ENCODE measurements around the gene HDAC7.
"Not testable (repeated sequence)": the region's sequence is repeated elsewhere in the genome, so short reads cannot be mapped to it uniquely, and the experiment has no call there.

Gene HDAC7

DNA sequence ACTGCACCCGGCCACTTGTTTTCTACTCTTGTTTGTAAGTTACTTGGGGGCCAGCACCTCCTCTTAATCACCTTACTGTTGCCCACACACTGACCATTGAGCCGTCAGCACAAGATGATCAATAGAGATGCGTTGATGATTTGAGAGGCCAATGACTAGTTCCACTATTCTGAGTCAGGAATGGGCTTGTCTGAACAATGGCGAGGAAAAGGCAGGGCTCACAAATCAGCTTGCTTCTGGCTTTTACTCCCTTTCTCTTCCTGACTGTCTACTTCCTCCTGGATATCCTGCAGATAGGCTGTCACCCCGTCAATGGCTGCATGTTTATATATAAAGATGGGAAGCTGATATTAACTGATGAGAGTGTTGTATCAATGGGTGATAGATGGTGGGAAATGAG, 29.1 kb upstream of the HDAC7 start:
- DNase-seq: no peak

GRCh38 chr12:47846294-47846996, 26.7 kb upstream of the HDAC7 start:
- no peak for DNase-seq

DNA sequence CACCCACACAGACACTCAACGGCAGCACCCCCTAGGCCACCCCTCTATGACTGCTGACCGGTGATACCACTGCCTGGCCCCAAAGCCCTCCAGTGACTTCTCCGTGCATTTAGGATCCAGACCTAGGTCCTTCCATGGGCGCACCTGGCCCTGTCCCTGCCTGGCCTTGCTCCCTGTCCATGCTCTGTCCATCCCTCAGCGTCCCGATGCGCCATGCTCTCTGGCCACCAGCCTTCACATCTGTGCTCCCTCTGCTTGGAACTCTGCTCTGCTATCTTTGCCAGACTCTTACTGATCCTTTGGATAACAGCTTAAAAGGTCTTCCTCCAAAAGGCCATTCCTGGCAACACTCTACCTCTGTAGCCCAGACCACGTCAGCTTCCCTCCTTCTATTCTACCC, 25.4 kb upstream of the HDAC7 start:
- no peak for DNase-seq

DNA sequence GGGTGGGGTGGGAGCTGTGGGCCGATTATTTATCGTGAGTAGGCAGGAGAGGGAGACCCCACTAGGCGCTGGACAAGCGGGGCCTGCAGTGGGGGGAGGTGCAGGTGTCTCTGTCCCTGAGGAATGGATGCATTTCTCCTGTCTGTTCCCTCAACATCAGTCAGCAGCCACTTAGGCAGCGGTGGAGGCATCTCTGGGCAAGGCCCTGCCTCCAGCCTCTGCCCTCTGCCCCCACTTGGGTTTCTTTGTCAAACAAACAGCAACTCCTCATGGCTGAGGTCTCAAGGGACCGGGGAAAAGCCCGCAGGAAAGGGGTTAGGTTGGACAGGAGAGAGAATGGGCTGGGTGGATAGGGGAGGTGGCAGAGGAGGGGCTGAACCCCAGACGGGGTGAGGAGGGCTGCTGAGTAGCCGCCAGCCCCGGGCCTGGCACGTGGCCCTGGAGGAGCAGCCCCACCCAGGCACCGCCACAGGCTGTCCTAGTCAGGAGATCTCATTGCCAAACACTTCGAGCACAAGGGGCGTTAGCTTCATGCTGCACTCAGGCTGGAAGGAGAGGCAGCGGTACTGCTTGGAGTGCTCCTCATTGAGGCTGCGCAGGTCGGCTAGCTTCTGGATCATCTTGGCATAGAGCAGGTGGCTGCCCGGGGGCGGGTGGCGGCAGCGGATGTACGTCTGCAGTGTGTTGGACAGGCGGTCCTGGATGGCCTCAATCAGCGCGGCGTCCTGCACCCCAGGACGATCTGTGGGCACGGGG, 24.7 kb upstream of the HDAC7 start:
- no peak for DNase-seq

- no peak for DNase-seq
Measured at GRCh38 chr12:47843226-47843980, 23.7 kb upstream of the HDAC7 start.

DNA sequence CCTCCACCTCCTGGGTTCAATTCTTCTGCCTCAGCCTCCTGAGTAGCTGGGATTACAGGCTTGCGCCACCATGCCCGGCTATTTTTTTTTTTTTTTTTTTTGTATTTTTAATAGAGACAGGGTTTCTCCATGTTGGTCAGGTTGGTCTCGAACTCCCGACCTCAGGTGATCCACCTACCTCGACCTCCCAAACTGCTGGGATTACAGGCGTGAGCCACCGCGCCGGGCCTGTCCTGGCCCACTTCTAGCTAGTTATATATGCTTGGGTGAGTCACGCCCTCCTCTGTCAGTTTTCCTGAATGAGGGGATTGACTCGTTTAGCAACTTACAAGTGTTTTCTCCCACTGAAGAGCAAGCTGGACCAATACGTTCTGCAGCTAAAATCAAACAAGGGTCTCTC, 22.8 kb upstream of the HDAC7 start:
- DNase-seq: not testable (repeated sequence)

- no peak for DNase-seq
Measured at GRCh38 chr12:47841910-47842309, 22.2 kb upstream of the HDAC7 start.

DNA sequence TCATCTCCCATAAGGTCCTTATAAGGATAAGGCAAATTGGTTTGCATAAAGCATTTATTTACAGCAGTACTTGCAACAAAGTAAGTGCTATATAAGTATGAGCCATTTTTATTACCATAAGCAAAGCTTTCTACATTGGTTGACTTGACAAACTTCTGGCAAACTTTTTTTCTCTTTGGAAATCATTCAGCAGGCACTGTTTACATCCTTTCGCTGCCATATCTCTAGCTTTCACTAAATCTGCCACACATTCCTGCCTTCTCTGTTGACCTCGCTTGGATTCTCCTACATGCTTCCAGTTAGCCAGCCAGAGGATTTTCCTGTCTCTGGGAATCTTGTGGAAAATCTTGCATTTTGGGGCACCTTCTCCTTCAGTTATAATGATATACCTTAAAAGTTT, 21.8 kb upstream of the HDAC7 start:
- no peak for DNase-seq

DNA sequence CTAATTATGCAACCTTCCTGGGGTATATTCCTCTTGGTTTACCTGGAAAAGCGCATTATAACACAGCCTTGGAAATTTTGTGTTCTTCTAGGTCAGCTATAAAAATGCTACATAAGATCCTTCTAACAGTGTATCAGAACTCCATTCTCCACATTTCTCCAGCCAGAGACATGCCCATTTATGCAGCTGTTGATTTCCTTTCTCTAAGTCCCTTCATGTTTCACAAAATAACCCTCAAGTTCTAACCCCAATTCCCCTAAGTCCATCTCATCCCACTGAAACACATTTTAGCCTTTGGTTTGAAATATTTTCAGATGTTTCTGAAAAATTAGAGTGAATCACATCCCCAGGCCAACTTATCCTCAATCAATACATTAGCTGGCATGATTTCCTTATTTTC, 20.9 kb upstream of the HDAC7 start:
- DNase-seq: no peak

DNA sequence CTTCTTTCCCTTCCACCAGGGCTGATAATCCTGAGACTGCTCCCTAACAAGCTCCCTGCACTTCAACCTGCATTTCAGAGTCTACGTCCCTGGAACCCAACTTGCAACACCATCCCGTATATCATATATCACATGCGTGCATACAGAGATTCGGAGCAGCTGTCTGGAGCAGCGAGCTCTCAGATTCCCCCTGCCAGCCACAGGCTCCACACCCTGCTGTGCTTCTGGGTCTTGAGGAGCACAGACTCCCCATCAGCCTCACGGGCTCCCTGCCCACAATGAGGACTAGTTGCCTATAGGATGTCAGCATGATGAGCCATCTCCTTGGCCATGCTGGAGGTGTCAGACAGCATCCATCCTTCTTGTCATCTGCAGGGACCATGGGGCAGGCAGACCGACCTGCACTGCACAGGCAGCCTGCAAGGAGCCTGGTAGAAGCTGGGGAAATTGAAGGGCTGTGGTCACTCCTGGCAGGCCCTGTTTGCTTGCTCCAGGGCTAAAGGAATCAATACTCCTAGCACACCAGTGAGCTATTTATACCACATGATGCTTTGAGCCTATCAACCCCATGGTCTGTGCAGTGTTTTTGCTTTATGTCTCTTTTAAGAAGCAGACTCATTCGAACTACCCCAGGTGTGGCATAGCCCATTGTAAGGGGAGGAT, 19.6 kb upstream of the HDAC7 start:
- DNase-seq: no peak

GRCh38 chr12:47838286-47838931, 18.7 kb upstream of the HDAC7 start:
- DNase-seq: peak; percentile 50

DNA sequence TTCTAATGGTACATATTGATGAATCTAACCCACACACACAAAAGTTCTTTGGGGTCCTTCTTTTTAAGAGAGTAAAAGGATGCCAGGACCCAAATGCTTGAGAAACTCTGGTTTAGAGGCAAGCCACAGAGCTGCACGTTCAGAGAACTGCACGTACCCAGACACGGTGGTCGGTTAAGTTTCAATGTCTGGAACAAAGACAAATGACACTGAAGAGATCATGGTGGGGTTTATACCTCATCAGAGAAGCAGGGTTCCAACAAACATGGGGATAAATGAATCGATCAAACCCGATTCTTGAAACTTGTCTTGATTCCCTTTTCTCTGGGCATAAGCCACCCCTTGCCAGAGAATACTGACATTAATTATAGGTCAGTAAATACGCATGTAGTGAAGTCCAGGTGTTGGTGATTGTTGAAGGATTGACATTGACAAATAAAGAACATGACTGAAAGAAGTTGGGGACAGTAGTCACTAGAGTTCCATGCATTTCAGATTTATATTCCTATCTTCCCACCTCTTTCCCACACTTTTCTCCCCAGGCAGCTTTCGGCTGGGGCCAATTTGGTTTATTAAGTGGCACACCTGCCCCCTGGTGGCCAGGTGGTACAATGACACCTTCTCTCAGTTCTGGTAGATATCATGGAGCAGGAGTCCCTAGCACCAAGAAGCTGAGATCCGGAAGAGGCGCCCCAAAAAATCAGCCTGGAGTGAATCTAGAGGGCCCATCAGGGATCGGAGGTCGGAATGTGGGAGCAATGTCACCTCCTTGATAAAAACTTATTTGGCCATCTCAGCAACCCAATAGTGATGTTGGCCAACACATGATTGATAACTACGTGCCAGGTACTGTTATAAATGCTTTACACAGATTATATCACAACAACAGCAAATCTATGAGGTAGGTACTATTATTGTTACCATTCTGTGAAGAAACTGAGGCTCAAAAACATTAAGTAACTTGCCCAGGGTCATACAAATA, 17.8 kb upstream of the HDAC7 start:
- peak; percentile 70 for DNase-seq

DNA sequence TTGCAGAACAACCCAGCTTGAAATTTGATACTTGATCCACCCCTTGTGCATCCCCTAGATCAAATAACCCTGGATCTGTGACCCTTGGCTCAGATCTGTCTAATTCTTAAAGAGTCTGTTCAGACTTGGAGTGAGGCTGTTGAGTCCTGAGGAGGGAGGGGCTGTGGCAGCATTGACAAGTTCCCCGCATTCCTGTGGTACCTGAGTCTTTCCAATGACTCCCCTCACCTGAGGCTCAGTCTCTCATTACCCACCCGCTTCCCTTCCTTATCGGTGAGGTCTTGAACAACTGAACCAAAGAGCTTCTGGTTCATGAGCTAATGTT, 16.1 kb upstream of the HDAC7 start:
- DNase-seq: no peak

GRCh38 chr12:47835006-47835830, 15.5 kb upstream of the HDAC7 start:
- DNase-seq: no peak

- no peak for DNase-seq
Measured at GRCh38 chr12:47834199-47834903, 14.6 kb upstream of the HDAC7 start.

- DNase-seq: no peak
Measured at GRCh38 chr12:47833591-47834012, 13.9 kb upstream of the HDAC7 start.

GRCh38 chr12:47832263-47832933, 12.7 kb upstream of the HDAC7 start:
- DNase-seq: peak; percentile 53

DNA sequence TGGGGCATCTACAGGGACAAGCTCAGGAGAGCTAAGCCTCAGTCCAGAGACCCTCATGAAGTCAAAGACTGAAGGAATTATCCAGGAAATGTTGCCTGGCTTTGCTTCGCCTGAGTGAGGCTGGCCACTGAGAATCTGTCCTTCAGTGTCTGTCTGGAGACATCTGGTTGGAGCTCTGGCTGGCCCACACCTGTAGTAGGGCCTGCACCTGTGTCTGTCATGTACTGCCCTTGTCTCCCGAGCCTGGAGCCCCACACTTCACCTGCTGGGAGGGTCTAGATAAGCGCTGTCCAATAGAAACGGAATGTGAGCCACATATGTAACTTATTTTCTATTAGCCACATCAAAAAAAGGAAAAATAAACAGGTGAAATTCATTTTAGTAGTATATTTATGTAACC, 9.9 kb upstream of the HDAC7 start:
- no peak for DNase-seq

DNA sequence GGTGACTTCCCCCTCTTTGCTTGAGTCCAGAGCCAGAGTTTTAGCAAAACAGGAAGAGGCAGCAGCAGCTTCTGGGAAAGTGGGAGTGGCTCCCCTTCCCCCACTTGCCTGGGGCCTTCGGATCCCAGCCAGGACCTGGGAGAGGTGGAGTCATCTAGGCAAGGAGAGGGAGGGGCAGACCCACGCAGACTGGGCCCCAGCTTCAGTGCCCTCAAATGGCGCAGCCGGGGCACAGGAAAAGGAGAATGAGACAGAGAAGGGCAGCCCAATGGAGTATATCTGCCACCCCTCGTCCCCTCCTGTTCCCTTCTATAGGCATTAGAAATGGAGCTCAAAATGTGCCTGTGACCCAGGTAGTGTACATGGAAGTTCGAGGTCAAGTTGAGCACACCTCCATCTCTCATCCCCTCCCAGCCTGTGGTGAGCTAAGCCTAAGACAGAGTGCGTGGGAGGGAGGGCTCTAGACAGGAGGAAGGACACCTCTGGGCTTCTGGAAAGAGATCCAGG, 9.3 kb upstream of the HDAC7 start:
- no peak for DNase-seq
